HCT116 (cell line): ENCODE results near the gene CALN1. TPM values are rescaled to one million over a fixed set of nuclear protein-coding genes. Genes with fewer than 3 reads are reported as not detected.

ENCODE experiments used
- ATAC-seq: fragments of 200-7000 bp; cut with Tn5 transposase; 2 replicates; pipeline ENCODE4 v1.9.1; 2020; ENCODE audit warnings: mild to moderate bottlenecking, moderate library complexity
- BruUV-seq: library from RNA; stranded (reverse); fragments of 400-500 nt; replicated peaks from 2 replicates; lab custom pipeline; 2021; lab: Mats Ljungman, UMichigan
- CTCF ChIA-PET: fragments of 300-600 bp; sonication (Branson Sonifier 250); formaldehyde crosslinking; loops from one replicate; lab custom pipeline; 2021; ENCODE audit warnings: antibody characterized with exemption; lab: Charles Lee
- POLR2A ChIA-PET: fragments of 300-600, 350-600 bp; sonication (Branson Sonifier 250); formaldehyde crosslinking; loops from one replicate; lab custom pipeline; 2021; ENCODE audit warnings: antibody characterized with exemption; lab: Charles Lee
- RAD21 ChIA-PET, 2 experiments: fragments of 300-600 bp; sonication (Branson Sonifier 250); formaldehyde crosslinking; loops; one replicate each; lab custom pipeline; 2023; ENCODE audit warnings: low total read pairs in 2 of 2; ENCODE audit not compliant: uncharacterized antibody in 2 of 2, unreplicated experiment in 2 of 2, low non-redundant PET in 1 of 2; lab: Charles Lee
- DNase-seq: peaks from one replicate; pipeline ENCODE4 v3.0.0-alpha.2; 2010; ENCODE audit warnings: low read depth, low spot score
- H2AFZ ChIP-seq: fragments of 200-600 bp; shearing (Covaris generic), sonication (generic); 2 replicates; pipeline ENCODE4 v1.6.1; 2017; ENCODE audit warnings: low read depth, mixed run types, mixed read lengths, antibody characterized with exemption, low read length; ENCODE audit not compliant: poor library complexity, severe bottlenecking
- H3K27ac ChIP-seq: 2 replicates; pipeline ENCODE4 v1.5.1; 2012; ENCODE audit warnings: low read depth, low read length
- H3K27me3 ChIP-seq: fragments of 200-600 bp; sonication (generic); 2 replicates; pipeline ENCODE4 v1.6.1; 2016; ENCODE audit warnings: mixed run types, low read length, mixed read lengths; ENCODE audit not compliant: insufficient read depth
- H3K36me3 ChIP-seq, 2 experiments: fragments of 200-500 bp in 1 of 2; fragments of 200-600 bp in 1 of 2; sonication (Bioruptor generic) in 1 of 2; sonication (generic) in 1 of 2; 2 replicates each; pipeline versions ENCODE4 v1.5.1 to v1.6.1; 2014 to 2016; ENCODE audit warnings: low read length in 2 of 2, inconsistent platforms in 1 of 2, mixed read lengths in 1 of 2, mixed run types in 1 of 2; ENCODE audit not compliant: insufficient read depth in 2 of 2, control insufficient read depth in 1 of 2
- H3K4me1 ChIP-seq, 2 experiments: fragments of 200-600 bp in 1 of 2; sonication (generic) in 1 of 2; 2 replicates each; pipeline versions ENCODE4 v1.5.1 to v1.6.1; 2012 to 2017; ENCODE audit warnings: low read length in 2 of 2, inconsistent platforms in 1 of 2, mild to moderate bottlenecking in 1 of 2, mixed read lengths in 1 of 2, mixed run types in 1 of 2, moderate library complexity in 1 of 2; ENCODE audit not compliant: insufficient read depth in 2 of 2, control insufficient read depth in 1 of 2
- H3K4me2 ChIP-seq: fragments of 200-600 bp; sonication (generic); 2 replicates; pipeline ENCODE4 v1.6.1; 2017; ENCODE audit warnings: mixed run types, low read length, mixed read lengths
- H3K4me3 ChIP-seq, 2 experiments: fragments of 200-600 bp in 1 of 2; sonication (generic) in 1 of 2; replicated peaks in 1 of 2; 2 replicates each; pipeline ENCODE4 v1.5.1; 2011 to 2016; ENCODE audit warnings: low read length in 2 of 2, control low read depth in 1 of 2, low read depth in 1 of 2, mild to moderate bottlenecking in 1 of 2, mixed read lengths in 1 of 2, mixed run types in 1 of 2
- H3K79me2 ChIP-seq: fragments of 200-600 bp; sonication (generic); 2 replicates; pipeline ENCODE4 v1.6.1; 2017; ENCODE audit warnings: mild to moderate bottlenecking, mixed run types, low read length, moderate library complexity, mixed read lengths; ENCODE audit not compliant: insufficient read depth
- H3K9ac ChIP-seq: fragments of 200-600 bp; sonication (generic); 2 replicates; pipeline ENCODE4 v1.6.1; 2016; ENCODE audit warnings: low read length, mixed read lengths
- H3K9me2 ChIP-seq: fragments of 200-600 bp; sonication (generic), shearing (Covaris generic); 2 replicates; pipeline ENCODE4 v1.6.1; 2017; ENCODE audit warnings: mixed run types, mild to moderate bottlenecking, moderate library complexity; ENCODE audit not compliant: insufficient read depth
- H3K9me3 ChIP-seq, 2 experiments: fragments of 200-500 bp in 1 of 2; fragments of 200-600 bp in 1 of 2; sonication (Bioruptor generic) in 1 of 2; sonication (generic) in 1 of 2; 2 replicates each; pipeline ENCODE4 v1.6.1; 2014 to 2017; ENCODE audit warnings: low read length in 2 of 2, mixed read lengths in 2 of 2, inconsistent platforms in 1 of 2, low read depth in 1 of 2, mild to moderate bottlenecking in 1 of 2, mixed run types in 1 of 2, moderate library complexity in 1 of 2; ENCODE audit not compliant: control insufficient read depth in 1 of 2, insufficient read depth in 1 of 2
- H4K20me1 ChIP-seq: fragments of 200-600 bp; sonication (generic), shearing (Covaris generic); 2 replicates; pipeline ENCODE4 v1.6.1; 2017; ENCODE audit warnings: mixed run types, mild to moderate bottlenecking, moderate library complexity; ENCODE audit not compliant: insufficient read depth
- ATF3 ChIP-seq: IDR thresholded peaks from 2 replicates; pipeline ENCODE4 v1.6.1; 2012
- CBX3 ChIP-seq: IDR thresholded peaks from 2 replicates; pipeline ENCODE4 v1.6.1; 2012; ENCODE audit warnings: low read depth
- ELF1 ChIP-seq: IDR thresholded peaks from 2 replicates; pipeline ENCODE4 v1.6.1; 2012; ENCODE audit warnings: low read depth, borderline replicate concordance
- EZH2 ChIP-seq: fragments of 200-600 bp; sonication (generic); IDR thresholded peaks from 2 replicates; pipeline ENCODE4 v1.6.1; 2017; ENCODE audit warnings: antibody characterized with exemption, mixed run types
- EZH2phosphoT487 ChIP-seq: fragments of 200-600 bp; IDR thresholded peaks from 2 replicates; pipeline ENCODE4 v1.6.1; 2018; ENCODE audit warnings: antibody characterized with exemption, borderline replicate concordance
- JUND ChIP-seq: IDR thresholded peaks from 2 replicates; pipeline ENCODE4 v1.6.1; 2012
- MAX ChIP-seq: IDR thresholded peaks from 2 replicates; pipeline ENCODE4 v1.6.1; 2012
- POLR2A ChIP-seq: IDR thresholded peaks from 2 replicates; pipeline ENCODE4 v1.7.0; 2011; ENCODE audit warnings: borderline replicate concordance; ENCODE audit not compliant: insufficient read depth, insufficient read length; ENCODE audit errors: extremely low read depth
- RAD21 ChIP-seq: IDR thresholded peaks from 2 replicates; pipeline ENCODE4 v1.6.1; 2012; ENCODE audit warnings: low read depth, mild to moderate bottlenecking
- SP1 ChIP-seq: IDR thresholded peaks from 2 replicates; pipeline ENCODE4 v1.6.1; 2012; ENCODE audit warnings: low read depth
- SRF ChIP-seq: IDR thresholded peaks from 2 replicates; pipeline ENCODE4 v1.6.1; 2012; ENCODE audit warnings: low read depth
- TCF7L2 ChIP-seq: IDR thresholded peaks from 2 replicates; pipeline ENCODE4 v1.7.0; 2011; ENCODE audit warnings: borderline replicate concordance, inconsistent platforms; ENCODE audit not compliant: insufficient read depth, insufficient read length; ENCODE audit errors: extremely low read depth
- ZBTB33 ChIP-seq: IDR thresholded peaks from 2 replicates; pipeline ENCODE4 v1.6.1; 2011; ENCODE audit warnings: mild to moderate bottlenecking, low read length, moderate library complexity; ENCODE audit not compliant: insufficient replicate concordance; ENCODE audit errors: extremely low read depth
- ZNF274 ChIP-seq: fragments of 200-500 bp; sonication (Bioruptor generic); IDR thresholded peaks from 2 replicates; pipeline ENCODE4 v1.6.1; 2014; ENCODE audit warnings: mild to moderate bottlenecking, low read depth, low read length, inconsistent platforms
- intact Hi-C: fragments of 100-400 bp; cut with micrococcal nuclease; formaldehyde crosslinking; loops from 2 replicates; pipeline ENCODE4 v1.10.0; 2022
- total RNA-seq: library from RNA; stranded (reverse); gene quantifications from one replicate; pipeline ENCODE4 v1.2.1, GENCODE V29; 2021; ENCODE audit not compliant: unreplicated experiment

Gene CALN1
- total RNA-seq, 1 experiment from 2014 or later: 0.17 TPM

- H3K4me2 ChIP-seq: no peak overlapping the region
- intact Hi-C loops: no loop called here
- no peak overlapping the region for H3K27ac ChIP-seq
- H3K4me1 ChIP-seq: no peaks in the 10 kb centered on the region
- POLR2A ChIA-PET: no interaction called here
- no peaks in the 10 kb centered on the region for H3K9me2 ChIP-seq
- no peaks in the 10 kb centered on the region for H3K79me2 ChIP-seq
- H3K9ac ChIP-seq: no peak overlapping the region
- peaks cover 8 to 10% of the 10 kb centered on the region in 2 experiments; a peak in 2 of 4 replicates for H3K9me3 ChIP-seq
- no peaks in the 10 kb centered on the region for H3K27me3 ChIP-seq
- H2AFZ ChIP-seq: no peak overlapping the region
- no peaks in the 10 kb centered on the region for H3K36me3 ChIP-seq
- DNase-seq (no peak), ATAC-seq (no peak)
- no peak for TF ChIP-seq SRF
- TF ChIP-seq EZH2: no peak
- TF ChIP-seq ELF1: no peak
- TF ChIP-seq ATF3: no peak
- no peak for TF ChIP-seq ZNF274
- no peak for TF ChIP-seq EZH2phosphoT487
- TF ChIP-seq ZBTB33: no peak
- H3K4me3 ChIP-seq: no peak overlapping the region
- CTCF ChIA-PET: no interaction called here
- no peaks in the 10 kb centered on the region for H4K20me1 ChIP-seq
- no TSS peak for BruUV-seq
- RAD21 ChIA-PET: no interaction called here
Observed at GRCh38 chr7:71942115-71942514, 470.0 kb downstream of the CALN1 start.

- no peaks in the 10 kb centered on the region for H4K20me1 ChIP-seq
- no peak for ATAC-seq
- ChIA-PET CTCF (no interaction called here), POLR2A (no interaction called here)
- no peaks in the 10 kb centered on the region for H3K36me3 ChIP-seq
- H3K4me2 ChIP-seq: no peak overlapping the region
- no peaks in the 10 kb centered on the region for H3K27me3 ChIP-seq
- DNase-seq: no peak
- no TSS peak for BruUV-seq
- H3K79me2 ChIP-seq: no peaks in the 10 kb centered on the region
- H3K4me3 ChIP-seq: no peak overlapping the region
- peaks cover 8 to 13% of the 10 kb centered on the region in 2 experiments; a peak in 2 of 4 replicates for H3K9me3 ChIP-seq
- TF ChIP-seq EZH2: no peak
- no peak for TF ChIP-seq ZNF274
- no peak for TF ChIP-seq EZH2phosphoT487
- no peak for TF ChIP-seq RAD21
- TF ChIP-seq JUND: no peak
- TF ChIP-seq MAX: no peak
- no peak for TF ChIP-seq CBX3
- TF ChIP-seq TCF7L2: no peak
- no peak for TF ChIP-seq SP1
- no peak for TF ChIP-seq POLR2A
- TF ChIP-seq, all 23 proteins: peak for 0
- RAD21 ChIA-PET: no interaction called here
- no peaks in the 10 kb centered on the region for H3K9me2 ChIP-seq
- H2AFZ ChIP-seq: no peak overlapping the region
- H3K9ac ChIP-seq: no peak overlapping the region
- H3K27ac ChIP-seq: no peak overlapping the region
- intact Hi-C loops: no loop called here
- no peaks in the 10 kb centered on the region for H3K4me1 ChIP-seq
Observed at GRCh38 chr7:71937840-71938371, 474.2 kb downstream of the CALN1 start.
